GM23338 (cell line): Measurements from ENCODE around the gene TPP1. TPM values are rescaled to one million over a fixed set of nuclear protein-coding genes. Genes with fewer than 3 reads are reported as not detected.

Experiments
- ATAC-seq: fragments of 200-7000 bp; cut with Tn5 transposase; 3 replicates; pipeline ENCODE4 v1.9.1; 2020
- DNase-seq: peaks from one replicate; pipeline ENCODE4 v3.0.0-alpha.2; 2015; ENCODE audit warnings: low spot score
- H2AFZ ChIP-seq: fragments of 200-600 bp; sonication (generic); 2 replicates; pipeline ENCODE4 v1.8.0; 2016; ENCODE audit warnings: antibody characterized with exemption, mild to moderate bottlenecking, moderate library complexity
- H3F3A ChIP-seq: fragments of 200-600 bp; sonication (generic); replicated peaks from 2 replicates; pipeline ENCODE4 v1.8.0; 2017; ENCODE audit warnings: antibody characterized with exemption, mixed run types, low read depth
- H3K27ac ChIP-seq: fragments of 200-600 bp; sonication (generic); 2 replicates; pipeline ENCODE4 v1.6.1; 2016; ENCODE audit warnings: low read depth
- H3K27me3 ChIP-seq: fragments of 200-600 bp; sonication (generic); 2 replicates; pipeline ENCODE4 v1.8.0; 2016; ENCODE audit warnings: mild to moderate bottlenecking, mixed run types, moderate library complexity; ENCODE audit not compliant: insufficient read depth
- H3K36me3 ChIP-seq: fragments of 200-600 bp; sonication (generic); 2 replicates; pipeline ENCODE4 v1.8.0; 2016; ENCODE audit warnings: mild to moderate bottlenecking; ENCODE audit not compliant: insufficient read depth
- H3K4me1 ChIP-seq: fragments of 200-600 bp; sonication (generic); 2 replicates; pipeline ENCODE4 v1.8.0; 2016; ENCODE audit warnings: mild to moderate bottlenecking, moderate library complexity; ENCODE audit not compliant: insufficient read depth
- H3K4me2 ChIP-seq: fragments of 200-600 bp; sonication (generic); 2 replicates; pipeline ENCODE4 v1.7.1; 2017; ENCODE audit warnings: mixed run types
- H3K4me3 ChIP-seq: fragments of 200-600 bp; sonication (generic); 2 replicates; pipeline ENCODE4 v1.6.1; 2016; ENCODE audit warnings: mixed run types
- H3K79me2 ChIP-seq: fragments of 200-600 bp; sonication (generic); replicated peaks from 2 replicates; pipeline ENCODE4 v1.8.0; 2017; ENCODE audit warnings: mild to moderate bottlenecking; ENCODE audit not compliant: insufficient read depth
- H3K9me2 ChIP-seq: fragments of 200-600 bp; sonication (generic); 2 replicates; pipeline ENCODE4 v1.8.0; 2017; ENCODE audit not compliant: insufficient read depth
- H4K20me1 ChIP-seq: fragments of 200-600 bp; sonication (generic); replicated peaks from 2 replicates; pipeline ENCODE4 v1.8.0; 2017; ENCODE audit warnings: mild to moderate bottlenecking; ENCODE audit not compliant: insufficient read depth
- H3K27ac Mint-ChIP-seq: 2 replicates; pipeline ENCODE4 v1.8.0; 2020; ENCODE audit warnings: inconsistent platforms, mild to moderate bottlenecking, moderate library complexity, mixed read lengths
- H3K27me3 Mint-ChIP-seq: 3 replicates; pipeline ENCODE4 v1.8.0; 2022; ENCODE audit warnings: low read depth, mild to moderate bottlenecking, moderate library complexity, mixed read lengths, inconsistent platforms; ENCODE audit not compliant: insufficient read depth, poor library complexity
- H3K36me3 Mint-ChIP-seq: 3 replicates; pipeline ENCODE4 v1.8.0; 2021; ENCODE audit warnings: low read depth, mild to moderate bottlenecking, inconsistent platforms, moderate library complexity, mixed read lengths
- H3K4me1 Mint-ChIP-seq: 3 replicates; pipeline ENCODE4 v1.8.0; 2020; ENCODE audit warnings: mild to moderate bottlenecking, inconsistent platforms, mixed read lengths
- H3K4me3 Mint-ChIP-seq: 3 replicates; pipeline ENCODE4 v1.8.0; 2021; ENCODE audit warnings: moderate library complexity, mild to moderate bottlenecking, inconsistent platforms, mixed read lengths
- H3K9me3 Mint-ChIP-seq: 3 replicates; pipeline ENCODE4 v1.8.0; 2020; ENCODE audit warnings: moderate library complexity, mild to moderate bottlenecking, inconsistent platforms, mixed read lengths
- CREB1 ChIP-seq: fragments of 250-450 bp; sonication (Bioruptor Pico); IDR thresholded peaks from 2 replicates; pipeline ENCODE4 v1.5.0; 2020; ENCODE audit warnings: low read depth, mild to moderate bottlenecking, moderate library complexity
- CTCF ChIP-seq, 2 experiments: fragments of 200-600 bp in 1 of 2; sonication (generic) in 1 of 2; conservative IDR thresholded peaks; 2 replicates each; pipeline versions ENCODE4 v1.5.1 to v1.6.1; 2016 to 2017; ENCODE audit warnings: antibody characterized with exemption in 2 of 2, low read depth in 2 of 2, mild to moderate bottlenecking in 2 of 2, moderate library complexity in 1 of 2
- ETS1 ChIP-seq: IDR thresholded peaks from 2 replicates; pipeline ENCODE4 v1.6.1; 2016; ENCODE audit warnings: antibody characterized with exemption
- EZH2phosphoT487 ChIP-seq: fragments of 200-600 bp; sonication (generic); IDR thresholded peaks from one replicate; pipeline ENCODE4 v1.8.1; 2018; ENCODE audit warnings: antibody characterized with exemption; ENCODE audit not compliant: unreplicated experiment
- JUNB ChIP-seq: IDR thresholded peaks from one replicate; pipeline ENCODE4 v1.6.1; 2016; ENCODE audit warnings: antibody characterized with exemption; ENCODE audit not compliant: unreplicated experiment
- NANOG ChIP-seq: IDR thresholded peaks from 2 replicates; pipeline ENCODE4 v1.6.1; 2016; ENCODE audit warnings: antibody characterized with exemption, borderline replicate concordance
- POLR2AphosphoS5 ChIP-seq: IDR thresholded peaks from 2 replicates; pipeline ENCODE4 v1.6.1; 2016; ENCODE audit warnings: antibody characterized with exemption, low read depth
- REST ChIP-seq: IDR thresholded peaks from one replicate; pipeline ENCODE4 v1.6.1; 2018; ENCODE audit warnings: antibody characterized with exemption; ENCODE audit not compliant: unreplicated experiment
- STAT1 ChIP-seq: IDR thresholded peaks from one replicate; pipeline ENCODE4 v1.6.1; 2016; ENCODE audit warnings: antibody characterized with exemption; ENCODE audit not compliant: unreplicated experiment
- ZNF114 ChIP-seq: fragments of 250-450 bp; sonication (Bioruptor Pico); IDR thresholded peaks from 2 replicates; pipeline ENCODE4 v1.5.0; 2020; ENCODE audit warnings: mild to moderate bottlenecking, moderate library complexity
- ZNF331 ChIP-seq: fragments of 250-450 bp; sonication (Bioruptor Pico); IDR thresholded peaks from 2 replicates; pipeline ENCODE4 v1.5.0; 2020; ENCODE audit warnings: low read depth, mild to moderate bottlenecking, moderate library complexity
- polyA plus RNA-seq: library from polyadenylated mRNA; unstranded; fragments of >200 nt; fragmentation: Nextera tagmentation; extraction: Ambion mirVana; gene quantifications from 2 replicates; pipeline ENCODE4 v1.2.1, GENCODE V29; 2016
- total RNA-seq: library from RNA; depleted of rRNA; stranded (reverse); fragments of >200 nt; shearing (Covaris generic); gene quantifications from 2 replicates; pipeline ENCODE4 v1.2.3, GENCODE V29; 2014

TPP1 gene
- total and polyA plus RNA-seq, 2 experiments from 2014 or later, result 21.7 to 49.7 TPM

GRCh38 chr11:6607190-6607795 lies 11.9 kb downstream of the TPP1 start:
- H3K9me2 ChIP-seq, result no peaks in the 10 kb centered on the region
- H3K79me2 ChIP-seq, result peaks cover 58% of the 10 kb centered on the region
- H2AFZ ChIP-seq, result no peak overlapping the region
- H3K36me3 ChIP-seq, result peaks cover 35% of the 10 kb centered on the region
- peaks cover 16% of the 10 kb centered on the region for H3F3A ChIP-seq
- no peak overlapping the region for H3K4me3 ChIP-seq
- H3K9me3 Mint-ChIP-seq, result no peaks in the 10 kb centered on the region
- no peaks in the 10 kb centered on the region; the same call in none of the 2 replicates for H4K20me1 ChIP-seq
- peaks cover 51% of the 10 kb centered on the region for H3K36me3 Mint-ChIP-seq
- DNase-seq (no peak), ATAC-seq (no peak)
- H3K27ac Mint-ChIP-seq, result peak overlapping the region; percentile 96
- TF ChIP-seq ZNF331, result no peak
- no peak for TF ChIP-seq CREB1 (CRISPR knock-in tag)
- 0 out of 2 replicates have a peak overlapping the region, but pooled peaks have one; percentile 28 for H3K4me2 ChIP-seq
- peaks cover 22% of the 10 kb centered on the region for H3K4me1 Mint-ChIP-seq
- no peak overlapping the region for H3K4me3 Mint-ChIP-seq
- H3K27ac ChIP-seq, result peak overlapping the region; percentile 93
- peaks cover 27% of the 10 kb centered on the region for H3K4me1 ChIP-seq
- H3K27me3 ChIP-seq, result no peaks in the 10 kb centered on the region
- H3K27me3 Mint-ChIP-seq, result peaks cover 15% of the 10 kb centered on the region

- Histone ChIP-seq H2AFZ (no peak overlapping the region), H4K20me1 (no peaks in the 10 kb centered on the region; the same call in none of the 2 replicates), H3K4me1 (peaks cover 27% of the 10 kb centered on the region), H3K4me3 (peak overlapping the region; percentile 14), H3K27ac (peak overlapping the region; percentile 78), H3K9me2 (no peaks in the 10 kb centered on the region), H3K36me3 (peaks cover 35% of the 10 kb centered on the region), H3F3A (peaks cover 16% of the 10 kb centered on the region), H3K79me2 (peaks cover 64% of the 10 kb centered on the region), H3K4me2 (peak overlapping the region; percentile 60), H3K27me3 (no peaks in the 10 kb centered on the region)
- peak; percentile 54; the same call in 1 of the 2 replicates for TF ChIP-seq POLR2AphosphoS5
- no peak for TF ChIP-seq EZH2phosphoT487
- ATAC-seq (peak; percentile 78), DNase-seq (peak; percentile 97)
- Mint-ChIP-seq H3K9me3 (no peaks in the 10 kb centered on the region), H3K36me3 (peaks cover 53% of the 10 kb centered on the region), H3K27me3 (peaks cover 14% of the 10 kb centered on the region), H3K4me3 (peak overlapping the region; percentile 28; the same call in 2 of the 3 replicates), H3K27ac (peak overlapping the region; percentile 96), H3K4me1 (peaks cover 25% of the 10 kb centered on the region)
Measured at GRCh38 chr11:6606471-6607189, 12.6 kb downstream of the TPP1 start.

- Histone ChIP-seq H3F3A (peaks cover 16% of the 10 kb centered on the region), H3K9me2 (no peaks in the 10 kb centered on the region), H2AFZ (no peak overlapping the region), H4K20me1 (no peaks in the 10 kb centered on the region; the same call in 1 of the 2 replicates), H3K27ac (no peak overlapping the region; the same call in 1 of the 2 replicates), H3K79me2 (peaks cover 53% of the 10 kb centered on the region), H3K4me1 (peaks cover 23% of the 10 kb centered on the region), H3K27me3 (no peaks in the 10 kb centered on the region), H3K4me3 (peak overlapping the region; percentile 100), H3K4me2 (peak overlapping the region; percentile 90), H3K36me3 (peaks cover 27% of the 10 kb centered on the region; the same call in 1 of the 2 replicates)
- Mint-ChIP-seq H3K4me3 (no peak overlapping the region), H3K27me3 (peaks cover 3% of the 10 kb centered on the region), H3K4me1 (peaks cover 20% of the 10 kb centered on the region), H3K36me3 (peaks cover 39% of the 10 kb centered on the region), H3K9me3 (no peaks in the 10 kb centered on the region), H3K27ac (no peak overlapping the region)
- DNase-seq (no peak), ATAC-seq (no peak)
- TF ChIP-seq ETS1 (no peak), EZH2phosphoT487 (no peak), CTCF (conservative IDR thresholded peaks at IDR 0.05; ENCODE audit: low read depth in 2 of 2) (no peak), STAT1 (no peak), NANOG (no peak), POLR2AphosphoS5 (no peak), JUNB (no peak), ZNF331 (no peak), ZNF114 (CRISPR knock-in tag) (no peak), REST (no peak)
Measured at GRCh38 chr11:6604790-6605189, 14.4 kb downstream of the TPP1 start.
